Coronary artery (tissue), 2 donors: ENCODE measurements around the gene PTPN14.

Experiments
- DNase-seq: peaks from one replicate; pipeline ENCODE4 v3.0.0-alpha.2; 2017; ENCODE audit warnings: low spot score
- H3K27ac ChIP-seq, 2 donors: fragments of 200-600 bp; sonication (generic); one replicate each; pipeline ENCODE4 v1.5.1; 2016 to 2019
- H3K4me3 ChIP-seq: fragments of 200-600 bp; sonication (generic); 2 replicates; pipeline ENCODE4 v1.5.1; 2016; ENCODE audit warnings: mild to moderate bottlenecking, moderate library complexity
- TF ChIP-seq, protein P1 (sequence below): fragments of 200-600 bp; sonication (generic); IDR thresholded peaks from one replicate; pipeline ENCODE4 v1.5.1; 2019; ENCODE audit warnings: antibody characterized with exemption

PTPN14 gene

DNA sequence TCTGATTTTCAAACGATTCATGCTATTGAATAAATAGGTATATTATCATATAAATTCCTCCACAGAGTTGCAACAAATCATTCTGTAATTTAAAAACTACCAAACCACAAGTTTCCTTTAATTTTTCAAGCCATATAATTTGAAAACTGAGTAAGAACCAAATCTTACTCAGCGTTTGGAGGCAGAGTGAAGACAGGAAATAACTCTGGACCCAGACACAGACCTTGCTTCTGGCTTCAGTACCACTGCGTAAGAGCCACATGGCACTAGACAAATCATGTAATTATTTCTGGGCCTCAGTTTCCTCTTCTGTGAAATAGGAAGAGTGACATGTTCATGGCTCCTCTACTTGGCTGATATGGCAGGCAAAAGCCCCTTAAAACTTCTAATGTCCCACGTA, 188.0 kb downstream of the PTPN14 start:
- H3K27ac ChIP-seq: peak overlapping the region in 1 of 2 donors; percentile 93
- no peak for DNase-seq
- H3K4me3 ChIP-seq: no peak overlapping the region
- TF ChIP-seq, protein P1, sequence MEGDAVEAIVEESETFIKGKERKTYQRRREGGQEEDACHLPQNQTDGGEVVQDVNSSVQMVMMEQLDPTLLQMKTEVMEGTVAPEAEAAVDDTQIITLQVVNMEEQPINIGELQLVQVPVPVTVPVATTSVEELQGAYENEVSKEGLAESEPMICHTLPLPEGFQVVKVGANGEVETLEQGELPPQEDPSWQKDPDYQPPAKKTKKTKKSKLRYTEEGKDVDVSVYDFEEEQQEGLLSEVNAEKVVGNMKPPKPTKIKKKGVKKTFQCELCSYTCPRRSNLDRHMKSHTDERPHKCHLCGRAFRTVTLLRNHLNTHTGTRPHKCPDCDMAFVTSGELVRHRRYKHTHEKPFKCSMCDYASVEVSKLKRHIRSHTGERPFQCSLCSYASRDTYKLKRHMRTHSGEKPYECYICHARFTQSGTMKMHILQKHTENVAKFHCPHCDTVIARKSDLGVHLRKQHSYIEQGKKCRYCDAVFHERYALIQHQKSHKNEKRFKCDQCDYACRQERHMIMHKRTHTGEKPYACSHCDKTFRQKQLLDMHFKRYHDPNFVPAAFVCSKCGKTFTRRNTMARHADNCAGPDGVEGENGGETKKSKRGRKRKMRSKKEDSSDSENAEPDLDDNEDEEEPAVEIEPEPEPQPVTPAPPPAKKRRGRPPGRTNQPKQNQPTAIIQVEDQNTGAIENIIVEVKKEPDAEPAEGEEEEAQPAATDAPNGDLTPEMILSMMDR: no peak

DNA sequence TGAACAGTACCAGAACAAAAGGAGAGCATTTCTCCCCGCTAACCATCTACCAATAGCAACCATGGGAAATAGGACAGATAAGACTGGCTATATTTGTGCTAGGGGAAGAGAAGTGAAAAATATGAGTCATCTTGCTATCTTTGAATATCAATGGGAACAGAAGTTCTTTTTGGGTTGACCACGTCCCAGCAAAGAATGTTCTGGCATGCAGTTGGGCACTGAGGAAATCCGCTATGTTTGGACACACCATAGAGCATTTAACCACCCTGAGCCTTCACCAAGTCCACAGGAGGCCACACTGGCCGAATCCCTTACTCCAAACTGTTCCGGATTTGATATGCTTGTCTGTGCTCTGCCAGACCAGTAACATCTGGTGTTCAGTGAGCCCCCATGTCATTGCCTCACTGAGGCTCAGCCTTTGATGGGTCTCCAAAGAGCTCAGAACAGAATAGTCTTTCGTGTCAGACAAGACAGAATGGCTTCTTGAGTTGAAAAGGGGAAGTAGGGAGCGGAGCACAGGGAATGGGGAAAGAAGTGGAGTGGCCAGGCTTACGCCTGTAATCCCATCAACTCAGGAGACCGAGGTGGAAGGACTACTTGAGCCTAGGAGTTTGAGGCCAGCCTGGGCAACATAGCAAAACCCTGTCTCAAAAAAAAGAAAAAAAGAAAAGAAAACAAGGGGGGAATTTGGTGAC, 189.1 kb downstream of the PTPN14 start:
- TF ChIP-seq, protein P1: no peak
- DNase-seq: peak; percentile 86
- peak overlapping the region; percentile 22 for H3K4me3 ChIP-seq
- H3K27ac ChIP-seq: peak overlapping the region; percentile 80 to 93

DNA sequence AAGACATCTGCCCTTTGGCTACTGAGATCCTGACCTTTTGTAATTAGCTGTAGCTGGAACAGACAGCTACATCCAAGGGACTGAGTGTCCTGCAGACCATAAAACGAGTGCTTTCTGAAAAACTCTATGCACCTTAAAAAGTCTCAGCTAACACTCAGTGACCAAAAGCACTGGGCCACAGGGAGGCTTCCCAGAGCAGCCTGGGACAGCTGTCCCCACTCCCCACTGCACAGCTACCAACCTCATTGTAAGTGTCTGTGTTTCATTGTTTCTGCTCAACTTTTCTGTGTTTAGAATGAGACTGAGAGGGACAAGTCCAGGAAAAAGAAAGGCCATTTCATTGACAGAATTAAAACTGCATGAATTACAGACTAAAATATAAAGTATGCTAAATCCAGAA, 189.8 kb downstream of the PTPN14 start:
- H3K27ac ChIP-seq: peak overlapping the region; percentile 80 to 93

DNA sequence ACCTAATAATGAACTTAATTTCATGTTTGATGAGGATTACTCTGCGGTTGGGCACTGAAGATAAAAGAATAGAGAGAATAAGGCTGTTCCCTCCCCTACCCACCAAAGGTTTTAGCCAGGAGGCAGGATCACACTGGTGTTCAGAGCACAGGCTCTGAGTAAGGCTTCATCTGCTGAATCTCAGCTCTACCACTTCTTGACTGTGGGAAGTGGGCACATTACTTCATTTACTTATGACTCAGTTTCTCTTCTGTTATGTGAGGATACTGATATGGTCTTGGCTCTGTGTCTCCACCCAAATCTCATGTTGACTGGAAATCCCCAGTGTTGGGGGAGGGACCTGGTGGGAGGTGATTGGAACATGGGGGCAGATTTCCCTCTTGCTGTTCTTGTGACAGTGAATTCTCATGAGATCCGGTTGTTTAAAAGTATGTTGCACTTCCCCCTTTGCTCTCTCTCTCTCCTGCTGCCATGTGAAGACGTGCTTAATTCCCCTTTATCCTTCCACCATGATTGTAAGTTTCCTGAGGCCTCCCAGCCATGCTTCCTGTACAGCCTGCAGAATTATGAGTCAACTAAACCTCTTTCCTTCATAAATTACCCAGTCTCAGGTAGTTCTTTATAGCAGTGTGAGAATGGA, 190.8 kb downstream of the PTPN14 start:
- Histone ChIP-seq H3K27ac (peak overlapping the region; percentile 80 to 93), H3K4me3 (no peak overlapping the region)
- DNase-seq: no peak
- TF ChIP-seq, protein P1: no peak

More for the DNA sequence above, 189.8 kb downstream of the PTPN14 start:
- no peak overlapping the region for H3K4me3 ChIP-seq
- TF ChIP-seq, protein P1: no peak
- no peak for DNase-seq

DNA sequence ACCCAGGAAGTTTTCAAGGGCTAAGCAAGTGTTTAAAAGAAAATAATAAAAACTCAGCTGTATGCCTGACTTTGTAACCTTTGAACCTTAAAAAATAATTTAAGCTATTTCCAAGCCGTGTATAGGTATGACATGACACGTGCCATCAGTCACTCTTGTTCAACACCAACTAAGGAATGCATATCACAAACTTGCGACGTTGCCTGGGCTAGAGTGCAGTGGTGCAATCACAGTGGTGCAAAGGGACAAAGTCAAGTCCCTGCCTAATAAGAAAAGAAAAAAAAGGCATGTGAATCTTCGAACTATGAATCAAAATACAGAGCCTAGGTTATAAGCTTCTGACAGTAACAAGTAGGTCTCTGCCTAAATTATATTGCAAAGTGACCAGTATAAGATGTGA, 191.3 kb downstream of the PTPN14 start:
- Histone ChIP-seq H3K27ac (peak overlapping the region in 1 of 2 donors; percentile 93), H3K4me3 (no peak overlapping the region)
- no peak for DNase-seq
- TF ChIP-seq, protein P1: no peak

DNA sequence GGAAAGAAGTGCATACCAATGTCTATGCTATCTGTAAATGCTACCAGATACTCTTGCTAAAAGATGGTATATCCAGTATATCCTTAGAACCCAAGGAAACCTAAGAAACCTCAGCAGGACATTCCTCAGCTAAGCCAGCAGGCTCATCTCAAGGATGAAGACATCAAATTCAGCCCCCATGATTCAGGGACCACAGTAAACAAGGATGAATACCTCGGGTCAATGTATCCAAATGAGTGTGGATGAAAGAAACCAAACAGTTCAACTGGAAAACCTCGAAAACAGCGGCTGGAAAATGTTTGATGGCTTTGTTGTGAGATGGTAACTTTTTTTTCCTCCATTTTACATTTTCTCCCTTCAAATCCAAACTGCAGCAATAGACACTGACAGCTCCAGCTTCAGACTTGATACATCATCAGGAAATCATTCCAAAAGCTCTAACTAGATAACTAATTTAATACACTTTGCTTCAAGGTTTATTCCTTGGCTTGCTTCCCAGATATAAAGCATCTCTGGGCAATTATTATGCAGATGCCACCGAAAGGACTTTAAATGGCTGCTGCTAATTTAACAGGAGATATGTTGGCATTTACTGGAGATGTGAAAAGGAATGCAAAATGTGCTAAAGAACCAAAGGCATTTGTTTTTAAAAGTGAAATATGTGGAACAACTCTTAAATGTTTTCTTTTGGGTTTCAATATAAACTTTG, 196.8 kb downstream of the PTPN14 start:
- no peak for DNase-seq
- Histone ChIP-seq H3K27ac (no peak overlapping the region), H3K4me3 (no peak overlapping the region)
- TF ChIP-seq, protein P1: no peak
